Parathyroid adenoma (tissue), 2 donors: Measurements from ENCODE around the gene KLF13.

Experiments
- H2AFZ ChIP-seq: fragments of 300-600 bp; sonication (generic); one replicate; pipeline ENCODE4 v1.7.0; 2017; ENCODE audit warnings: antibody characterized with exemption, mild to moderate bottlenecking
- H3K27ac ChIP-seq: fragments of 300-600 bp; sonication (generic); one replicate; pipeline ENCODE4 v1.7.0; 2017
- H3K27me3 ChIP-seq: fragments of 300-600 bp; sonication (generic); one replicate; pipeline ENCODE4 v1.7.0; 2017; ENCODE audit warnings: low read length; ENCODE audit not compliant: control insufficient read depth, insufficient read depth
- H3K36me3 ChIP-seq: fragments of 300-600 bp; sonication (generic); one replicate; pipeline ENCODE4 v1.7.0; 2017; ENCODE audit warnings: low read length; ENCODE audit not compliant: control insufficient read depth, insufficient read depth
- H3K4me1 ChIP-seq: fragments of 300-600 bp; sonication (generic); one replicate; pipeline ENCODE4 v1.7.0; 2017; ENCODE audit warnings: control low read depth
- H3K4me2 ChIP-seq: fragments of 300-600 bp; sonication (generic); one replicate; pipeline ENCODE4 v1.7.0; 2017; ENCODE audit warnings: low read length
- H3K4me3 ChIP-seq: fragments of 300-600 bp; sonication (generic); one replicate; pipeline ENCODE4 v1.7.0; 2017; ENCODE audit warnings: low read depth, low read length
- H3K79me2 ChIP-seq: fragments of 300-600 bp; sonication (generic); one replicate; pipeline ENCODE4 v1.7.0; 2017; ENCODE audit warnings: control low read depth
- H3K9ac ChIP-seq: fragments of 300-600 bp; sonication (generic); one replicate; pipeline ENCODE4 v1.7.0; 2017; ENCODE audit warnings: mild to moderate bottlenecking
- H3K9me3 ChIP-seq: fragments of 300-600 bp; sonication (generic); one replicate; pipeline ENCODE4 v1.7.0; 2017; ENCODE audit warnings: low read length; ENCODE audit not compliant: control insufficient read depth
- TF ChIP-seq, protein P1 (sequence below): fragments of 300-600 bp; sonication (generic); IDR thresholded peaks from one replicate; pipeline ENCODE4 v1.7.0; 2017; ENCODE audit warnings: antibody characterized with exemption, mild to moderate bottlenecking
- donor health status: primary hyperparathyroidism.

KLF13 gene

GRCh38 chr15:31408724-31409123, 82.1 kb downstream of the KLF13 start:
- H3K9me3 ChIP-seq, result no peaks in the 10 kb centered on the region
- H3K27me3 ChIP-seq, result no peaks in the 10 kb centered on the region
- no peak overlapping the region for H3K9ac ChIP-seq
- TF ChIP-seq, protein P1, sequence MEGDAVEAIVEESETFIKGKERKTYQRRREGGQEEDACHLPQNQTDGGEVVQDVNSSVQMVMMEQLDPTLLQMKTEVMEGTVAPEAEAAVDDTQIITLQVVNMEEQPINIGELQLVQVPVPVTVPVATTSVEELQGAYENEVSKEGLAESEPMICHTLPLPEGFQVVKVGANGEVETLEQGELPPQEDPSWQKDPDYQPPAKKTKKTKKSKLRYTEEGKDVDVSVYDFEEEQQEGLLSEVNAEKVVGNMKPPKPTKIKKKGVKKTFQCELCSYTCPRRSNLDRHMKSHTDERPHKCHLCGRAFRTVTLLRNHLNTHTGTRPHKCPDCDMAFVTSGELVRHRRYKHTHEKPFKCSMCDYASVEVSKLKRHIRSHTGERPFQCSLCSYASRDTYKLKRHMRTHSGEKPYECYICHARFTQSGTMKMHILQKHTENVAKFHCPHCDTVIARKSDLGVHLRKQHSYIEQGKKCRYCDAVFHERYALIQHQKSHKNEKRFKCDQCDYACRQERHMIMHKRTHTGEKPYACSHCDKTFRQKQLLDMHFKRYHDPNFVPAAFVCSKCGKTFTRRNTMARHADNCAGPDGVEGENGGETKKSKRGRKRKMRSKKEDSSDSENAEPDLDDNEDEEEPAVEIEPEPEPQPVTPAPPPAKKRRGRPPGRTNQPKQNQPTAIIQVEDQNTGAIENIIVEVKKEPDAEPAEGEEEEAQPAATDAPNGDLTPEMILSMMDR, result no peak
- no peaks in the 10 kb centered on the region for H3K79me2 ChIP-seq
- no peak overlapping the region for H3K4me2 ChIP-seq
- no peak overlapping the region for H3K27ac ChIP-seq
- H2AFZ ChIP-seq, result no peak overlapping the region
- H3K4me3 ChIP-seq, result no peak overlapping the region
- H3K4me1 ChIP-seq, result no peaks in the 10 kb centered on the region
- no peaks in the 10 kb centered on the region for H3K36me3 ChIP-seq

DNA sequence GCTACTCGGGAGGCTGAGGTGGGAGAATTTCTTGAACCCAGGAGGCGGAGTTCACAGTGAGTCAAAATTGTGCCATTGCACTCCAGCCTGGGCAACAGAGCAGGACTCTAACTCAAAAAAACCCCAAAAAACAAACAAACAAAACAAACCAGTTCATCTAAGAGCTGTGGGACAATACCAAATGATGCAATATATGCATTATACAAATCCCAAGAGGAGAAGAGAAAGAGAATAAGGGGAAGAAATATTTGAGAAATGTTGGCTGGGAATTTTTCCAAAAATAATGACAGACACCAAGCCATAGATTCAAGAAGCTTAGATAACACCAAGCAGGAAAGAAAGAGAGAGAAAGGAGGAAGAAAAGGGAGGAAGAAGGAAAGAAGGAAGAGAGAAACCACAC, 82.5 kb downstream of the KLF13 start:
- H3K79me2 ChIP-seq, result no peaks in the 10 kb centered on the region
- H3K4me2 ChIP-seq, result no peak overlapping the region
- no peak overlapping the region for H3K9ac ChIP-seq
- TF ChIP-seq, protein P1, result no peak
- no peak overlapping the region for H3K4me3 ChIP-seq
- no peaks in the 10 kb centered on the region for H3K9me3 ChIP-seq
- H3K4me1 ChIP-seq, result no peaks in the 10 kb centered on the region
- H3K27ac ChIP-seq, result no peak overlapping the region
- H2AFZ ChIP-seq, result no peak overlapping the region
- H3K27me3 ChIP-seq, result no peaks in the 10 kb centered on the region
- no peaks in the 10 kb centered on the region for H3K36me3 ChIP-seq

DNA sequence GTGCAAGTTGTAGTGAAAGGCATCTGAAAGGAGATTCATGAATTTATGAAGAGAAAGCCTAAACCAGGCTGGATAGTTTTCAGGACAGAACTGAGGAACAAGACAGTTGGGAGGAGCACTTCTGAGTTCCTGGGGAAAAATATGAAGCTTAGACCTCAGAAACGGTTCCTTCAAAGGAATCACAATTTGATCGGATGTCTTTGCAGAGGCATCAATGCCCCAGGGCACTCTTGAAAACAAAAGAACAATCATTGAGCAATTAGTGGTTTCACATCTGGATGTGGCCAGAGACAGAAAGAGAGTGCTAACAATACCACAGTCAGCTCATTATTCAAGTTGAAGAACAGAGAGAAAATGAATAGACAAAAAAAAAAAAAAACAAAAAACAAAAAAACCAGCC, 86.2 kb downstream of the KLF13 start:
- Histone ChIP-seq H3K27ac (no peak overlapping the region), H3K9ac (no peak overlapping the region), H3K4me2 (no peak overlapping the region), H3K79me2 (no peaks in the 10 kb centered on the region), H3K27me3 (no peaks in the 10 kb centered on the region), H3K4me3 (no peak overlapping the region), H3K9me3 (no peaks in the 10 kb centered on the region), H3K36me3 (no peaks in the 10 kb centered on the region), H2AFZ (no peak overlapping the region), H3K4me1 (no peaks in the 10 kb centered on the region)
- TF ChIP-seq, protein P1, result no peak

DNA sequence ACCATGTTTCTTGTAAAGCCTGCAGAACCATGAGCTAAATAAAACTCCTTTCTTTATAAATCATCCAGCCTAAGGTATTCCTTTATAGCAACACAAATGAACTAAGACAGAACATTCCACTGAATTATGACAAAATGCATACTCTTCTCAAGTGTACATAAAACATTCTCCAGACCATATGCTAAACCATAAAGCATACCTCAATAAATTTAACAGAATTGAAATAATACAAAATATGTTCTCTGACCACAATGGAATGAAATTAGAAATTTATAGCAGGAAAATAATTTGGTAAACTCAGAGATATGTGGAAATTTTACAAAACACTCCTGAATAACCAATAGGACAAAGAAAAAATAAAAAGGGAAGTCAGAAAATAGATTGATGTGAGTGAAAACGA, 88.6 kb downstream of the KLF13 start:
- Histone ChIP-seq H3K4me3 (no peak overlapping the region), H3K9me3 (no peaks in the 10 kb centered on the region), H3K4me1 (no peaks in the 10 kb centered on the region), H3K27me3 (no peaks in the 10 kb centered on the region), H3K9ac (no peak overlapping the region), H3K4me2 (no peak overlapping the region), H2AFZ (no peak overlapping the region), H3K36me3 (no peaks in the 10 kb centered on the region), H3K27ac (no peak overlapping the region), H3K79me2 (no peaks in the 10 kb centered on the region)
- TF ChIP-seq, protein P1, result no peak

GRCh38 chr15:31419820-31420219, 93.2 kb downstream of the KLF13 start:
- no peak overlapping the region for H2AFZ ChIP-seq

More at GRCh38 chr15:31419820-31420219, 93.2 kb downstream of the KLF13 start:
- TF ChIP-seq, protein P1, result no peak
- Histone ChIP-seq H3K4me3 (no peak overlapping the region), H3K36me3 (no peaks in the 10 kb centered on the region), H3K27ac (no peak overlapping the region), H3K79me2 (no peaks in the 10 kb centered on the region), H3K4me1 (no peaks in the 10 kb centered on the region), H3K9me3 (no peaks in the 10 kb centered on the region), H3K9ac (no peak overlapping the region), H3K4me2 (no peak overlapping the region), H3K27me3 (no peaks in the 10 kb centered on the region)
